ENCODE data around the gene COMMD7. TPM values are rescaled to one million over a fixed set of nuclear protein-coding genes. Genes with fewer than 3 reads are reported as not detected.

The COMMD7 gene
- total RNA-seq, 2 experiments from 2014 or later: 30.7 to 34.0 TPM

GRCh38 chr20:32685541-32686529 lies 57.4 kb downstream of the COMMD7 start:
- no peak for DNase-seq
- no peaks in the 10 kb centered on the region for H3K27me3 Mint-ChIP-seq
- no peak for TF ChIP-seq CTCF (IDR thresholded peaks at IDR 0.05)
- no peak overlapping the region for H3K27ac Mint-ChIP-seq
- no peak overlapping the region for H3K4me3 Mint-ChIP-seq
- no peaks in the 10 kb centered on the region for H3K9me3 Mint-ChIP-seq
- no peaks in the 10 kb centered on the region for H3K36me3 Mint-ChIP-seq (ENCODE audit: low read depth)
- POLR2A ChIA-PET: interaction anchor here (0.5 kb wide), 1 partner anchor 15 kb away, joined by 3 read pairs; no protein-coding TSS in a partner anchor
- CTCF ChIA-PET: interaction anchor here (0.6 to 3.1 kb wide), 2 partner anchors 93 to 97 kb away, joined by 3 to 14 read pairs; no protein-coding TSS in a partner anchor
- no peak for ATAC-seq
- H3K4me1 Mint-ChIP-seq (ENCODE audit: low read depth): peaks cover 11% of the 10 kb centered on the region
- intact Hi-C loops (cut with micrococcal nuclease): no loop called here

GRCh38 chr20:32682508-32682987 lies 60.7 kb downstream of the COMMD7 start:
- Mint-ChIP-seq H3K27ac (no peak overlapping the region), H3K4me1 (ENCODE audit: low read depth) (peaks cover 13% of the 10 kb centered on the region), H3K27me3 (no peaks in the 10 kb centered on the region), H3K4me3 (no peak overlapping the region), H3K36me3 (ENCODE audit: low read depth) (no peaks in the 10 kb centered on the region), H3K9me3 (no peaks in the 10 kb centered on the region)
- CTCF ChIA-PET: interaction anchor here (0.9 to 2.5 kb wide), 4 partner anchors 9 to 263 kb away, joined by 3 to 19 read pairs (median 12); partner anchors contain the start of gene C20orf203
- intact Hi-C loops (cut with micrococcal nuclease): no loop called here
- ATAC-seq (no peak), DNase-seq (no peak)
- no peak for TF ChIP-seq CTCF (IDR thresholded peaks at IDR 0.05)
- POLR2A ChIA-PET: interaction anchor here (1.3 kb wide), 1 partner anchor 9 kb away, joined by 5 read pairs; the partner anchor contains the start of gene C20orf203

GRCh38 chr20:32681175-32682084 lies 61.8 kb downstream of the COMMD7 start:
- POLR2A ChIA-PET: no interaction called here
- peak overlapping the region; percentile 44 for H3K27ac Mint-ChIP-seq
- ATAC-seq (peak; percentile 70), DNase-seq (peak; percentile 56)
- H3K4me3 Mint-ChIP-seq: no peak overlapping the region
- H3K36me3 Mint-ChIP-seq (ENCODE audit: low read depth): no peaks in the 10 kb centered on the region
- CTCF ChIA-PET: interaction anchor here (0.9 to 2.5 kb wide), 3 partner anchors 97 to 264 kb away, joined by 3 to 19 read pairs (median 13); no protein-coding TSS in a partner anchor
- H3K9me3 Mint-ChIP-seq: no peaks in the 10 kb centered on the region
- no peak for TF ChIP-seq CTCF (IDR thresholded peaks at IDR 0.05)
- H3K27me3 Mint-ChIP-seq: no peaks in the 10 kb centered on the region
- intact Hi-C loops (cut with micrococcal nuclease): no loop called here
- H3K4me1 Mint-ChIP-seq (ENCODE audit: low read depth): peaks cover 16% of the 10 kb centered on the region

DNA sequence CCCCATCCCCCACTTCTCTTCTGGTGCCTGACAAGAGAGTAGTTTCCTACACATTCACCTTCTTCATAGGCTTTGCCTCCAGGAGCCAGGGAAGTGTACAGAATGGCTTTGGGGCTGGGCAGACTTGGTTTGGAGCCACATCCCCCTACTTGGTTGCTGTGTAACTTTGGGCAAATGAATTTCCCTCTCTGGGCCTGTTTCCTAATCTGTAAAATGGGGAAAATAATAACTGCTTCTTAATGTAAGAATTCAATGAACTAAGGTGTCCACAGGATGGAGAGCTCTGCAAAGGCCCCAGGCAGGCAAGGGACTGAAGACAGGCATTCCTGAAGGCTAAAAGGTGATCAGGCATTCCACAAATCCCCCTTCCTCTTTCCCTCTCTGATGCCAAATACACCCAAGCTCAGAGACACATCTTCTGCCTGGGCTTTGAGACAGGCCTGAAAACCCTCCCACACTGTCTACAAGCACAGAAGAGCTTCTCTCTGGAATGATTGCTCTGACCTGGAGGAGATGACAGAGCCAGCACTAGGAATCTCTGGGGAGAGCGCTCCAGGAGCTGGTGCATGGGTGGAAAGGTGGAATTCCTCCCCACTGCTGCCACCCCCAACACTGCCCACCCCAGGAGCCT lies 62.6 kb downstream of the COMMD7 start:
- no peaks in the 10 kb centered on the region for H3K36me3 Mint-ChIP-seq (ENCODE audit: low read depth)
- H3K4me1 Mint-ChIP-seq (ENCODE audit: low read depth): peaks cover 16% of the 10 kb centered on the region
- TF ChIP-seq CTCF (IDR thresholded peaks at IDR 0.05): no peak
- POLR2A ChIA-PET: interaction anchor here (0.6 kb wide), 1 partner anchor 30 kb away, joined by 3 read pairs; no protein-coding TSS in a partner anchor
- no peak for DNase-seq
- H3K27me3 Mint-ChIP-seq: no peaks in the 10 kb centered on the region
- H3K9me3 Mint-ChIP-seq: no peaks in the 10 kb centered on the region
- no peak for ATAC-seq
- H3K4me3 Mint-ChIP-seq: no peak overlapping the region
- no peak overlapping the region for H3K27ac Mint-ChIP-seq
- CTCF ChIA-PET: interaction anchor here (2.2 to 2.5 kb wide), 2 partner anchors 98 to 109 kb away, joined by 13 to 19 read pairs; no protein-coding TSS in a partner anchor
- intact Hi-C loops (cut with micrococcal nuclease): no loop called here

All from activated CD8-positive, alpha-beta T cell treated with anti-CD3 and anti-CD28 coated beads for 36 hours (primary cell).